Frontal cortex (tissue), 4 donors: ENCODE results near the gene SEC16A. TPM values are rescaled to one million over a fixed set of nuclear protein-coding genes. Genes with fewer than 3 reads are reported as not detected.
"Not testable (repeated sequence)": the region's sequence is repeated elsewhere in the genome, so short reads cannot be mapped to it uniquely, and the experiment has no call there.

Experiments used
- DNase-seq, 2 donors: peaks; one replicate each; pipeline ENCODE4 v3.0.0; 2012; ENCODE audit warnings: low spot score in 2 of 2
- FAIRE-seq: peaks from 2 replicates; lab custom pipeline; 2012; peaks lifted over from hg19 to GRCh38; lab: Jason Lieb, UNC
- total RNA-seq: library from RNA; depleted of rRNA; stranded (reverse); fragments of >200 nt; gene quantifications from one replicate; pipeline ENCODE4 v1.2.3, GENCODE V29; 2014
- donor health status: control.
- donor health status: control.
- donor health status: control.

Gene SEC16A
- total RNA-seq, 1 donor from 2014 or later = 9.0 TPM

DNA sequence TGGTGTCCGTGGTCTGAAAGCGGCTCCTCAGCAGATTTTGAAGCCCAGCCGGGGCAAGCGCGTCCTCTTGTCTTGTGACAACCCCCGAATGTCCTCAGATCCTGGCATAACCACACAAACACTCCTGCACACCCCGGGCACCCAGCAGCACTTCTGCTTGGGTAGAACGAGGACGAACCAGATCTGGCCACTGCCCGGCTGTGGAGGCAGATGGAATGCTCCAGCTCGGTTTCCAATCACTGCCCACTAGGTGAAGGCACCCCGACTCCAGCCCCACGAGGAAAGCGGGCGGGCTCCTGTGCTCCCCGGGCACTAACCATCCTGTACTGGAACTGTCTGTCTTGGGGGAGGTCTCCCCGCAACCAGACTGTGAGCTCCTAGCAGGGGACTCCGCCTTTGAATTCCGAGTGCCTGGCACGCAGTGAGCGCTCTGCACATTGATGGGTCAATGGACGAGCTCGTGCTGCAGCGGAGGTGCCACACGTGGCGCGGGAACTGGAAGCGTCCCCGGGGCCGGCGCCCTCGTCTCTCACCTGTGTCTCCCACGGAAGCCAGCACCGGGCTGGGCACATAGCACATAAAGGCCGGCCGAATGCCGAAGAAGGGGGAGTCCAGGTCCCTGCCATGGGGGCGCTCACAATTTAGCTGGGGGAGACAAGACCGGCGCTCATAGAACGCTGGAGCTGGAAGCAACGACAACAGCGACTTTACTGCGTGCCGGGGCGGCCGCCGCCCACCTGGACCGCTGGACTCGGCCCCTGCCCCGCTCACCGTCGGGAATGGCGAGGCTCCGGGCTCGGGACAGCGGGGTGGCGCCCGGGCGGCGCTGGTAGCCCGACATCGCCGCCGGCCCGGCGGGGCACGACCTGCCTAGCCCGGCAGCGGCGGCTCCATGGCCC is 73.0 kb downstream of the SEC16A start:
- FAIRE-seq (no peak), DNase-seq (peak in 1 of 2 donors; percentile 62)

DNA sequence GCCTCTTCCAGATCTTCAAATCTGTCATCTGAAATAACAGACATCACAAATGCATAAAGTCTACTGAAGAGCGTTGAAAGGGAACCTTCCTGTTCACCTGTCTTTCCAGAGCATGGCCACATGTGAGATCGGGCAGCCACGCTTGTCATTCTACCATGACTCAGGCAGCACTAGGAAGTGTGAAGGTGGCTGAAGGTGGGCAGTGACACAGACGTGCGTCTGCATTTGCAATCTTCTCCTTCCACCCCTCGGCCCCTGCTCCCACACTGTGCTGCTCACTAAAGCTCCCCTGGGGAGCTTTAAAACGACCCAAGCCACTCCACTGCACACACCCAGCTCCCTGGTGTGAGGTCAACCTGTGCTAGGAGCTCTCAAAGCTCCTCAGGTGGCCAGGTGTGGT is 74.9 kb downstream of the SEC16A start:
- DNase-seq = no peak
- no peak for FAIRE-seq

DNA sequence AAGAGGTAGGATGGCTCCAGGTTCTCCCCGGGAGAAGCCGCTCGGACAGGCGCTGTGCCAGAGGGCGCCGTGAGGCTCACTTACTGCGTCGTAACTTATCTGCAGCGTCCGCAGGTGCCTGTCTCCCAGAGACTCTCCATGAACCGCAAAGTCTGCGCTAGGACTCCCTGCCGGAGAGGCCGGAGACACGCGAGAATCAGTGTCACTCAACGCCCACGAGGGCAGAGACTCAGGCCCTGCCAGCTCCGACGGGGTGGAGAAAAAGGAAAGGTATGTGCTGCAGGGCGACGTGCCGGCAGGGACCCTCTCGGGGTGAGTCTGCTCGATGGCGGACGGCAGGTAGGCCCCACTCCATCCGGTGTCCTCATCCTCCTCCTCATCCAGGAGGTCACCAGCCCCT is 75.8 kb downstream of the SEC16A start:
- DNase-seq, FAIRE-seq: not testable (repeated sequence)

DNA sequence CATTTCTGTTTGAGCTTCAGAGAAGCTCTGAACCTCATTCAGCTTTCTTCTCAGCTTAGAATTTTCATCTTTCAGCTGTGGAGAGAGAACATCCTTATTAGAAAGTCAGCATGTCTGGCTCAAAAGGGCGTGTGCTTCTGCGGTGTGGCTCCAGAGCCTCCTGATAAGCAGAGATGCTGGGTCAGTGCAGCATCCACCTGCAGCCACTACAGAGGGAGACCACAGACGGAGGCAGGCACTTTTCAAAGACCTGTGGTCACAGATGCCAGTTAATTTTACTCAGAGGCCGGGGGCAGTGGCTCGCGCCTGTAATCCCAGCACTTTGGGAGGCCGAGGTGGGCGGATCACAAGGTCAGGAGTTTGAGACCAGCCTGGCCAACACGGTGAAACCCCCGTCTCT is 76.9 kb downstream of the SEC16A start:
- DNase-seq, FAIRE-seq: not testable (repeated sequence)

DNA sequence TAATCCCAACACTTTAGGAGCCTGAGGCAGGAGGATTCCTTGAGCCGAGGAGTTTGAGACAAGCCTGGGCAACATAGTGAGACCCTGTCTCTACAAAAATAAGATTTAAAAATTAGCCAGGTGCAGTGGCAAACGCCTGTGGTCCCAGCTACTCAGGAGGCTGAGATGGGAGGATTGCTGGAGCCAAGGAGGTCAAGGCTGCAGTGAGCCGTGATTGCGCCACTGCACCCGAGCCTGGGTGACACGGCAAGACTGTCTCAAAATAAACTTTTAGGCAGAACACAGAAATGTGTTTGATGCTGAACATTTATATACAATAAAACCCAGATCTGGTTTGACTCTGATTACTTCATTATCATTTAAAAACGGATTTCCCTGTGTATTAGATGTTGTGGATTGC is 77.4 kb downstream of the SEC16A start:
- FAIRE-seq (no peak), DNase-seq (no peak)

DNA sequence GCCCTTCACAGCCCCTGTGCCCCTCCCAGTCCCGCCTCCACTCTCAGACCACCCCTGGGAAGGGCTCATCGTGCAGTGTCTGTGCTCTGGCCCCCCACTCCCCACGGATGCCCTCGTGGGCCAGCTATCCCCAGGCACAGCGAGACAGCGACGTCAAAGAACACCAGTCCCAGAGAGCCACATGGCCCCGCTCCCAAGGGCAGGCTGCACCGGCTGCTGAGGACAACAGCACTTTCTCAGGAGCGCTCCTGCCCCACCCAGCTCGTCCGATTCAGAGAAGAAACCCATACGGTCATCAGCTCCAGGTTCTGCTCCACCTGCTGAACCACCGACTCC is 78.1 kb downstream of the SEC16A start:
- DNase-seq (no peak), FAIRE-seq (no peak)

DNA sequence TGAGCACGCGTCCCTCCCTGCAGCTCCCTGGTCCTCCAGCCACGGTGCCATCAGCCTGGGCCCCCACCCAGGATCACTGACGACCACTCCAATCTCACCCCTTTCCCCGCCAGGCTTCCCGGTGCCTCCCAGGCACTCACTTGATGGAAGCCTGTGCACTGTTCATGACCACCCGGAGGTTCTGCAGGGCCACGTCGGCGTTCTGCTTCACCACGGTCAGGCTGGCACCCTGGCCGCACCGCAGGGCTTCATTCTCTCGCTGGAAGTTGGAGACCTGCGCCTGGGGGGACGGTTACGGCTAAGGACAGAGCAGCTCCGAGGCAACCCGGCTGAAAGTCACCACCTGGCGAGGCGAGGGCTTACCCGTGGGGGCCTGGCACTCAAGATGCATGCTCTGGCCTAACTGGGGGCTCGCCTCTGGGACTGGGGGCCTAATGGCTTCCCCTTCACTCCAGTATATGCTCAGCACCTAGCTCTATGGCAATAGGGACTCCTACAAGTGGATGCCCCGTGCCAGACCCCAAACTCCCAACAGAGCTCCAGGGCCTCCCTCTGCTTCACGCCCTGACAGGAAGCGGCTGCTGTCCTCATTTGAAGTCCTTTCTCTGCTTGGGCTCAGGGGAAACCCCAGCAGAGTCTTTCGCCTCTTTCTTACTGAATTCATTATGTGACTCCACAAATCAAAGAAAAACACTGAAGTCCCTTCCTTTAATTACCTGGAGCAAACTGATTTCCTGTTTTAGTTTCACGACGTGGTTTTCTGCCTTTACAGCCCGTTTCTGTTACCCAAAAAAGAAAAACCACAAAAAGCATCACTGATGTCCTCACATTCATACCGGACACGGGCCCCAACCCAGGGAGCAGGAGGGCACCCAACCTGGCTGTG is 78.7 kb downstream of the SEC16A start:
- DNase-seq (no peak), FAIRE-seq (no peak)

DNA sequence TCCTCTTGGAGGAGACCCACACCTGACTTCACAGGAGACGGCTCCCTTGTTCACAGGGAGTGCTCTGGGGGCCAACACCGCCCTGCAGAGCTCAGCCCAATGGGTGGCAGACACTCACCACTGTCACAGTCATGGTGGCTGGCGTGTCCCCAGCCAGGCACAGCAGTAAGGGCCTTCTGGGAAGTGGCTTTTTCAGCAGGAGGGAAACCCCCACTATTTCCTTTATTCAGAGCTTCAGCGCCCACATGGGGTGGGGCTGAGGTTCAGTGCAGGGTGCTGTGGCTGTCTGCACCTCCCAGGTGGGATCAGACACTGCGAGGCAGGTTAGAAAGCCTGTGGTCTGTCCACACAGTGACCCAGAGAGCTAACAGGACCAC is 79.3 kb downstream of the SEC16A start:
- FAIRE-seq = no peak
- DNase-seq = no peak

DNA sequence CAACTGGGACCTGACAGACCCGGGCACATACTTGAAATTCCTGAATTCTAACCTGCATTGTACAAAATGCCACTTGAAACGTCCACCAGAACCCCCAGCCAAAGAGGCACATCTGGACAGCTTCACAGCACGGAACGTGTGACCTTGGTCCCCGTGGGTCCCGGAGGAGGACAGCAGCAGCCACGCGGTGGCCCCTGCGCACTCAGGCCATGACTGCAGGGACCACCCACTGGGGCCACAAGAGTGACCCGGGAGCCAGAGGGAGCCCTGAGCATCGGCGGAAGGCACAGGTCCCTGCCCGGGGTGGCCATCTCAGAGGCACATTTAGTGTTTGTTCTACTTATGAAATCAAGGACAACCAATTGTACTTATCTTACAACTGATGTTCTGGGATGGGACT is 80.8 kb downstream of the SEC16A start:
- DNase-seq = no peak
- no peak for FAIRE-seq

DNA sequence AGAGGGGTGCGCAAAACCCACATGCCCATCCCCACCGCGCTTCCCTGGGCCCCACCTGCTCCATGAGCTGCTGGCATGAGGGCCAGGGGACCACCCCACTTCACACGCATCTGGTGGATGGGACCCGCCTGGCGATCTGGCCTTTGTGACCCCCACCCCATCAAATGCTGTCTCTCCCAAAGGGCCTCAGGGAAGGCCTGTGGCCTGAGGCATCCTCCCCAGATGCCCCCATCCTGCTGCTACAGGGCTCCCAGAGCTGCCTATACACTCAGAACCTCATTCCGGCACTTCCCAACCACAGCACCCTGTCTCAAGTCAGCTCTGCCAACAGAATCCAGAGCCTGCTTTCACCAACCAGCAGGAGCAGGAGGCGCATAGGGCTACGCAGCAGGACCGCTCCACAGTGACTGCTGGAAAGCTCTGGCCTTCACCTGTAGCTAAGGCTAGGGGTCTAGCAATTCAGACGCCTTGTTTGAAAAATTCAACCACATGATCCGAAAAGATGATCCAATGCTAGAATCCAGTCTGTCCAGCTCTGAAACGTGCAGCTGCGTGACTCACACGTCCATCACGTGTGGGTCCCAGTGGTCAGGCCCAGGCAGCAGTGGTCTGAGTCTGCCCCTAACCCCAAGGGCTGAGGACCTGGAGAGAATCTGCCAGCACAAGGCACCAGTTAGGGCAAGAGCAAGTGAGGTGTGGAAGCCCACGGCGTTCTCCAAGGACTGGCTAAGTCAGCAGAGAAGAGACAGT is 81.5 kb downstream of the SEC16A start:
- DNase-seq = no peak
- no peak for FAIRE-seq

DNA sequence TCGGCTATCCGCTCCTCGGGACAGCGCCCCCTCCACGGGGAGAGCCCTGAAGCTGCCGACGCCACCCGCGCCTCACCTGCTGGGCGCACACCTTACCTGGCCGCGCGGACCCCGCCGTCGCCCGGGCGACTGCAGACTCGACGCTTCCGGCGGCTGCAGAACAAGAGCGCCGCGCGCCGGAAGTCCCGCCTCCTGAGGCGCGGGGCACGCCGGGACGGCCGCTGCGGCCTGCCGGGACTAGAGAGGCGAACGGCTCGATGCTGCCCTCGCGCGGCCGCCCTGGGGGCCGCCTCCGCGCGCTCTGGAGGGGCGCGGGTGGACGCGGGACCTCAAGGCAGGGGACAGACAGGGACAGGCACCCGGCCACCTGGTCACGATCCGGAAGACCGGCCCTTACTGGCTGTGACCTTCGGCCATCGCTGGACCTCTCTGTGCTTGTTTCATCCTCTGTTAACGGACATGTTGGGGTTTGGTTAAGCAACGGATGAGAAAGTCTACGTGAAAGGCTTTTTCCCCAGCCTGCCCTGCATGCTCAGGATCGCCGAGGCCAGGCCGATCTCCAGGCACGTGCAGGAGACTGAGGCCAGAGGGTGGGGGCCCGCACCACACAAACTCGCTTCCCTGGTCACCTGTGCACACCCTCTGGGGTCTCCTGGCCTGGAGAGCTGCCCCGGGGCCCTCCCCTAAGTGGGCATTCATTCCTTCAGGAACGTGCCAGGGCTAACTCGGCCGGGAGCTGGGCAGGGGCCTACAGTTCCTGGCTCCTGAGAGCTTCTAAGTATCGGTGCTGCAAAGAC is 82.6 kb downstream of the SEC16A start, which contains the start of gene SNAPC4:
TSS of gene SNAPC4 (minus strand) at position 133 of the 797 bp plus-strand sequence. CDS start 1,742 bp downstream, outside the sequence.
- FAIRE-seq = no peak

DNA sequence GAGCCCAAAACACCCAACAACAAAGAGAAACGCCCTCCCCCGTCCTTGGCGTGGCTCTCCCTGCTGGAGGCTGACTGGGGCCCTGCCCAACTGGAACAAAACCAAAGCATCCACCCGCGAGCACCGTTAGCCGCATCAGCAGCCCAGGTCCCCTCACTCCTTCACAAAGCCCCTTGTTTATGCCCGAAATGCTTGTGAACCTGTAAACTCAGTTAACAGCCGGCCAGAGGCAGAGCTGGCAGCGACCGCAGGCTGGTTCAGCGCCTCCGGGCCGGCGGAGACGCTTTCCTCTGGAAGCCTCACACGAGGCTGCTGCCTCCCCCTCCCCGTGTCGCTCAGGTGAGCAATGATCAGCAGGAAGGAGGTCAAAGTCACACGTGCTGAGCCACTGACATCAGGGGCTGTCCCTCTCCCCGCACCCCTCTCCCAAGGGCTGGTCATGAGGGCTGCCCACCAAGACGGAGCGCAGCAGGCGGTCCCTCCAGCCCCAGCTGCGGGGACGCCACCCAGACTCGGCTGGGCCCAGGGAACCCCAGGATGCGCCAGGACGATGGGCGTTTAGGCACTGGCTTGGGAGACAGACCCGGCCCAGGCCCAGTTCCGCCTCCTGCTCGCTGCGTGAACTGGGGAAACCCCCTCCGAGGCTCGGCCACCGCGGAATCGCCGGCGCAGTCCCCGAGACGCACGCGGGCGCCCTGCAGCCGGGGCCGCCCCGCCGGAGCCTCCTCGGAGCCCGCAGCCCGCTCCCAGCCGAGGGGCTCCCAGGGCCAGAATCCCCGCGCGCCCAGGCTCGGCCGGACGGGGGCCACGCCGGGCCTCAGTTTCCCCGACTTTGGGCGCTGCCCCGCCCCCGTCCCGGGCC is 83.4 kb downstream of the SEC16A start:
- DNase-seq (no peak), FAIRE-seq (no peak)

More for the DNA sequence above, 82.6 kb downstream of the SEC16A start, which contains the start of gene SNAPC4:
- peak; percentile 98 to 99 for DNase-seq

DNA sequence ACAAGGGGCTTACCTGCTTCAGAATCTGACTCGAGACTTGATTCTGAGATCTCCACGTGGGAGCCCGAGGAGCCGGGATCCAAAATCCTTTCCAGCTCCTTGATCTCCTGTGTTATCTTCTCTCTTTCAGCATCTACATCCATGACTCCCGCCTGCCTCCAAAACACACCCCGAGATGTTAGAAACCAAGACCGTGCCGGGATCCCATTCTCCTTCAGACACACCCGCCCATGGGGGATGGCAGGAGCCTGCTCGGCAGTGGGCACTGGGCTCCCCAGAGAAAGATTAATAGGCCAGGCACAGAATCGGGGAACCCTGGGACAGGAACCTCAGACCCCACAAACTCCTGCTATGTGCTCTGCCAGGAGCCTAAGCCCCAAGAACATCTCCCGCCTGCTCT is 84.6 kb downstream of the SEC16A start:
- FAIRE-seq (no peak), DNase-seq (no peak)

DNA sequence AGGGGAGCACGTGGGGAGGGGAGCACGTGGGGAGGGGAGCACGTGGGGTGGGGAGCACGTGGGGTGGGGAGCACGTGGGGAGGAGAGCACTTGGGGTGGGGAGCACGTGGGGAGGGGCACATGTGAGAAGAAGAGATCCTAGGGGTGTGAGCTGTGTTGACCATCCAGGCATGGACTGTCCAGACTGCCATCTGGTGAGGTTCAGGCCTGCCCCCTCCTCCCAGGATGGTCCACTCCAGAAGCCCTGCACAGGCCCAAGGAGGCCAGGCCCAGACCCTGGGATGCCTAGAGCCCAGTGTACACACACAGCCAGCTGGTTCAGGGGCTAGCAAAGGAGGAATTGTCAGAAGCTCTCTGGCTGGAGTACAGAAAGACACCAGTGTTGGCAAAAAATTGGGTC is 85.2 kb downstream of the SEC16A start:
- no peak for DNase-seq

DNA sequence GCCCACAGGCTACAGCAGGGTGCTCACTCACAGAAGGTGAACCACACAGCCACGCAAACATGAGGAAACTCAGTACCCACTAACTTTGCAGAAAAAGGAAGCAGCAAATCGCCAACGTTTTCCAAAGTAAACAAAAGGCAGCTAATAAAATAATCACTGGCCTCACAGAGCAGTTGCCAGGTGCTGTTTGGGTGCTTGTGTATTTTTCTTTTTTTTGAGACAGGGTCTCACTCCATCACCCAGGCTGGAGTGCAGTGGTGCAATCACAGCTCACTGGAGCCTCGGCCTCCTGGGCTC is 86.7 kb downstream of the SEC16A start:
- DNase-seq = no peak
- FAIRE-seq = no peak

More for the DNA sequence above, 85.2 kb downstream of the SEC16A start:
- no peak for FAIRE-seq

DNA sequence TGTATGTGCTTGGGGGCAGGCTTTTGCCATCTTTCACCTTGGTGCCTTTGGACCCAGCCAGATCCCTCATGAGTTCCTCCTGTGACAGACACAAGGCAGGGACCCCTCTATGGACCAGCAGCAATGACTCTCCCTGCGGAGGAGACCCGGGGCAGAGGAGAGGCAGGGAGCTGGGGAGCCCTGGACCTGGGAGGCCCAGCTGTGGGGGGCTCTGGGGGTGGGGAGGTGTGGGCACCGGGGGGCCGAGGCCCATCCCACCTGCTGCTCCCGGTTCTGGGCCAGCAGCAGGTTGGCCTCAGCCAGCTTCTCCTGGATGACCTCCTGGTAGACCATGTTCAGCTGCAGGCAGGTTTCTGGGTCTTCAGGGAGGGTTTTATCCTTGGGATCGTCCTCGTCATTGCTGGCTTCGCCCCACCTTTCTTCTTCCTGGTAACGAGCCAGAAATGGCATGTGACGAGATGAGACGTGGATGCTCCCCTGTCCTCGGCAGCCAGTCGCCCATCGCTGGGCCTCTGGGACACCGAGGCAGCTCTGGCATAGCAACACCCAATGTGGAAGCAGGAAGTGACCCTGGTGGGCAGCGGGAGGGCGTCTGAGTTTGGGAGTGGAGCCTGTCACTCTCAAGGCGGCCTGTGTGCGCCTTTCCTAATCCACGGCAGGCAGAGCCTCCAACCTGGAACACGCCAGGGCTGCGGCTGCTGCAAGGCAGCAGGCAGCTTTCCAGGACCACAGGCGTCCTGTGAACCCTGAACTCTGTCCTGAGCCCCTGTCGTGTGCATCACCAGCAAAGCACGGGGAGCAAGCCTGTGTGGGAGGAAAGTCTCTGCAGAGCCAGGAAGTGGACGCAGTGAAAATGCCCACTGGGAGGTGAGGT is 87.3 kb downstream of the SEC16A start:
- FAIRE-seq (no peak), DNase-seq (no peak)

DNA sequence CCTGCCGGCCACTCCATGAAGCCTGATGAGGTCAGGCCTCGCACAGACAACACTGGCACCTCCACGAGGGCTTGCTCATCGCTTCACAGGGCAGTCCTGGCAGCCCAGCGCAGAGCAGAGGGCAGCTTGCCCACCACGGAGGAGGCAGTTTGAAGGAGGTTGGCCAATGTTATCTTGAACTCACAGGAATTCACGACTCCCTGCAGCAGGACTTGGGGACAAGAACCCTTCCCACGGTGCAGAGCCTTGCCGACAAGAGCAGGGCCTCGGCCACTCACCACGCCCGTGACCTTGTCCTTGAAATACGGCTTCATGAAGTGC is 87.9 kb downstream of the SEC16A start:
- FAIRE-seq = no peak
- DNase-seq = no peak
